Breast epithelium (tissue), 4 donors: ENCODE data around the gene RASA4B. TPM values are rescaled to one million over a fixed set of nuclear protein-coding genes. Genes with fewer than 3 reads are reported as not detected.

Source experiments
- DNase-seq, 2 donors: peaks; one replicate each; pipeline ENCODE4 v3.0.0-alpha.2; 2019; ENCODE audit warnings: low spot score in 2 of 2
- H3K27ac ChIP-seq, 2 donors: fragments of 200-600 bp; sonication (generic) in 1 of 2; one replicate each; pipeline ENCODE4 v1.5.1; 2016 to 2019; ENCODE audit warnings: mild to moderate bottlenecking in 1 of 2
- H3K27me3 ChIP-seq, 2 donors: fragments of 200-600 bp; sonication (generic) in 1 of 2; one replicate each; pipeline versions ENCODE4 v1.5.1 to v1.6.0; 2017 to 2019; ENCODE audit warnings: control low read depth in 1 of 2, mild to moderate bottlenecking in 1 of 2
- H3K36me3 ChIP-seq: fragments of 200-600 bp; one replicate; pipeline ENCODE4 v1.5.1; 2019
- H3K4me1 ChIP-seq, 2 donors: fragments of 200-600 bp; sonication (generic); one replicate each; pipeline ENCODE4 v1.5.1; 2016 to 2019; ENCODE audit warnings: control low read depth in 1 of 2
- H3K4me3 ChIP-seq, 3 donors: fragments of 200-600 bp; sonication (generic); 1 replicate in 2 of 3; 2 replicates in 1 of 3; pipeline ENCODE4 v1.5.1; 2016 to 2019; ENCODE audit warnings: mild to moderate bottlenecking in 3 of 3, moderate library complexity in 2 of 3
- H3K9me3 ChIP-seq, 2 donors: fragments of 200-600 bp; sonication (generic) in 1 of 2; one replicate each; pipeline ENCODE4 v1.5.1; 2016 to 2019; ENCODE audit warnings: control low read depth in 1 of 2
- POLR2A ChIP-seq: fragments of 450-650 bp; IDR thresholded peaks from one replicate; pipeline ENCODE4 v1.6.1; 2016; ENCODE audit warnings: antibody characterized with exemption, mild to moderate bottlenecking, moderate library complexity
- POLR2AphosphoS5 ChIP-seq, 3 donors: sonication (generic); formaldehyde crosslinking; IDR thresholded peaks; one replicate each; pipeline ENCODE4 v1.6.1; 2017; ENCODE audit warnings: antibody characterized with exemption in 3 of 3
- intact Hi-C: fragments of 100-400 bp; cut with DNase I; formaldehyde crosslinking; loops from one replicate; pipeline ENCODE4 v1.15.1; 2023; ENCODE audit warnings: low total_unique reads
- total RNA-seq, 3 donors: library from RNA; depleted of rRNA; stranded (reverse); fragments of >200 nt; gene quantifications; one replicate each; pipeline ENCODE4 v1.1.0, GENCODE V29; 2016
- TF ChIP-seq, protein P1 (sequence below), 3 donors: fragments of 450-650 bp; IDR thresholded peaks; one replicate each; pipeline ENCODE4 v1.5.1; 2016 to 2017; ENCODE audit warnings: antibody characterized with exemption in 3 of 3, mild to moderate bottlenecking in 3 of 3, moderate library complexity in 3 of 3

The RASA4B gene
- total RNA-seq, 3 donors from 2014 or later, result 3.7 to 11.1 (median 7.2) TPM

DNA sequence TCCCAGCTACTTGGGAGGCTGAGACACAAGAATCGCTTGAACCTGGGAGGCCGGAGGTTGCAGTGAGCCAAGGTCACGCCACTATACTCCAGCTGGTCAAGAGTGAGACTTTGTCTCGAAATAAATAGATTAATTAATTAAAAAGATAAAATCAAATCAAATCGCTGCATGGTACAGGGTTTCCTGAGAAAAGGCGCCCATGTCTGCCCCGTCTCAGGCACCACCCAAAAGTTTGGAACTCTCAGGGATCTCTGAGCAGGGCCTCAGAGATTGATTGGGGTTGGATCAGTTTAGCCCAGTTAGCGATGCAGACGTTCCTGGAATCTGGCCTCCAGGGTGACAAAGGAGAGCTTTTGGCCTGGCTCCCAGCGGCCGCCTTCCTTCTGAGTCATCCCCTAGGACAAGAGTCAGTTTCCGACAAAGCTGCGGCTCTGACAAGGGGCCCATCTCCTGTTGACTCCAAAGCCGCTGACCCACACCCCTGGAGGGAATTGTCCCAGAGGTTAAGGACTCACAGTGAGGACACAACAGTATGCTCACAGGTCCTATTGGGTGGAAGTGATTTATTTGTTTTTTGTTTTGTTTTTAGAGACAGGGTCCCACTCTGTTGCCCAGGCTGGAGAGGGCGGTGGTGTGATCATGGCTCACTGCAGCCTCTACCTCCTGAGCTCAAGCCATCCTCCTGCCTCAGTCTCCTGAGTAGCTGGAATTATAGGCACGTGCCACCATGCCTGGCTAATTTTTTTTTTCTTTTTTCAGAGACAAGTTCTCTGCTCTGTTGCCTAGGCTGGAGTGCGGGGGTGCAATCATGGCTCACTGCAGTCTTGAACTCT, 77.4 kb downstream of the RASA4B start:
- TF ChIP-seq POLR2A, result no peak
- H3K9me3 ChIP-seq, result no peaks in the 10 kb centered on the region
- intact Hi-C loops, result no loop called here
- DNase-seq, result peak; percentile 72 to 85
- H3K36me3 ChIP-seq, result no peaks in the 10 kb centered on the region
- H3K4me1 ChIP-seq, result peaks cover 0 to 3% of the 10 kb centered on the region in 2 donors
- H3K4me3 ChIP-seq, result no peak overlapping the region
- peak overlapping the region; percentile 45 to 72 for H3K27ac ChIP-seq
- H3K27me3 ChIP-seq, result no peaks in the 10 kb centered on the region

DNA sequence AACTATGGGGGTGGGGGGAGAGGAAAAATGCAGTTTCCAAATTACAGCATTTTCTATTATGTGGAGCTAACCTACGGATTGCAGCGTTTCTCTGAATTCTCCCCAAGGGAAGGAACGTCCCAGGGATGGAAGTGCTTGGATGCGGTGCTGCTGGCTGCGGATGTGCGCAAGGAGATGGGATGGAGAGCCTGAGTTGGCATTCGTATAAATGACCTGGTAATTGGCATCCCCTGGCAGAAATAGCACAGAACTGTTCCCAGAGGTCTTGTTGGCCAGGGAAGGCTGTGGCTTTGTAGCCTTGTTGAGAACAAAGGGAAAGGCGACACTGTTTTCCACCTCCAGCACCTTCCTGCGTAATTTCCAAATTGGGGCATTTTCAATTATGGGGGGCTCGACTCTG, 81.5 kb downstream of the RASA4B start:
- Histone ChIP-seq H3K9me3 (no peaks in the 10 kb centered on the region), H3K27me3 (no peaks in the 10 kb centered on the region), H3K4me3 (no peak overlapping the region), H3K36me3 (no peaks in the 10 kb centered on the region), H3K27ac (no peak overlapping the region), H3K4me1 (peaks cover 0 to 3% of the 10 kb centered on the region in 2 donors)
- no peak for DNase-seq
- TF ChIP-seq POLR2AphosphoS5 (IDR thresholded peaks at IDR 0.05) (no peak), POLR2A (no peak)
- intact Hi-C loops, result no loop called here

DNA sequence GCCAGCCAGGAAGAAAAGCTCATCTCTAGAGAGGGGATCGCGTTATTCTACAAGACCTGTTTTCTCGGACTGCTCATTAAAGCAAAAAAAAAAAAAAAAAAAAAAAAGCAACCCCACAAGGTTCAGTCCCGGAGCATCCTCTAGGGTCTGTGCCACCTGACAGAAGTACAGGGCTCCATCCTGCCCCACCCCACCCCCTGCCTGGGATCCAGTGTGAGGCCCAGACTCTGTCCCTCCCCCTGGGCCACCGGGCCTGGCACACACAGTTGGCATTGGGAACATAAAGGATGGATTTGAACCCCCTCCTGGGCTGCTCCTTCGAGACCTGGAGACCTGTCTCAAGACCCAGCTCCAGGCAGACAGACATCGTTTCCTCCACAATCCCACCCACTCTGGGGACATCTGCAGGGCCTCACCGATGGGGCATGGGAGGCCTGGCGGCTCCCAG, 83.5 kb downstream of the RASA4B start:
- no peak for DNase-seq

DNA sequence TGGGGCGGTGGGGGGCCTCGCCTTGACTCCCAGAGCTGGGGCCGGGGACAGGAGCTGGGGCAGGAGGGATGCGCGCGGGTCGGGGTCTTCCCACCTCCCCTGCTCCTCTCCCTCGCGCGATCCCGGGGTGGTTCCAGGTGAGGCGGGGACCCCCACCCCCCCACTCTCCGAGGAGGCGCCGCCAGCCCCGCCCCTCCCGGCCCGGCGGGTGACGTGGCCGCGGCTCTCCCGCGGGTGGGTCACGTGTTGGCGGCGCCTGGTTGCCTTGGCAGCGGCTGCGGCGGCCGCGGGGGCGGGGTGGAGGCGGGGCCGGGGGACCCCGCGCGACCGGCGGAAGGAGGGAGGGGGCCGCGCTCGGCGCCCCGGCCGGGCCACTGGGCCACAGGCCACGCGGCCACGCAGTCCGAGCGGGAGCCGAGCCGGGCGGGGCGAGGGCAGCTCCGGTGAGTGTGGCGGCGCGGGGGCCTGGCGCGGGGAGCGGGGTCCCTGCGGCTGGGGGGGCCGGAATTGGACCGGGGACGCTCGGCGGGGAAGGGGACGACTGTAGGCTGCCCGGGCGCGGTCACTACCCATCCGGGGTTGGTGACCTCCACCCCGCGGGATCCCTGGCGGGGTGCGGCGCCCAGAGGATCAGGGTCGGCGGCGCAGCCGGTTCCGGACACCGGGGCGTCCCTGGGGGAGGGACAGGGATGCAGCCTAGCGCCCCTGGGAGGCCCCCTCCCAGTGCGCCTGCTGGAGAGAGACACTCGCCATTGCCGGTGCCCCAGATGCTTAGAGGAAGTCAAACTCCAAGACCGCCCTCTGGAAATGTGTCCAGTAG, 84.1 kb downstream of the RASA4B start, which contains the start of gene ORAI2:
Gene ORAI2 (plus strand): TSS at position 357 of the 820 bp plus-strand sequence. CDS start 5,382 bp downstream, outside the sequence.
- no peaks in the 10 kb centered on the region for H3K27me3 ChIP-seq
- no peaks in the 10 kb centered on the region for H3K36me3 ChIP-seq
- peak within 1 kb of the TSS; percentile 84 to 86 for H3K27ac ChIP-seq
- no peaks in the 10 kb centered on the region for H3K4me1 ChIP-seq
- no peaks in the 10 kb centered on the region for H3K9me3 ChIP-seq
- peak; percentile 58 to 65 for DNase-seq
- TF ChIP-seq POLR2AphosphoS5 (IDR thresholded peaks at IDR 0.05) (no peak), POLR2A (no peak)
- TF ChIP-seq, protein P1, sequence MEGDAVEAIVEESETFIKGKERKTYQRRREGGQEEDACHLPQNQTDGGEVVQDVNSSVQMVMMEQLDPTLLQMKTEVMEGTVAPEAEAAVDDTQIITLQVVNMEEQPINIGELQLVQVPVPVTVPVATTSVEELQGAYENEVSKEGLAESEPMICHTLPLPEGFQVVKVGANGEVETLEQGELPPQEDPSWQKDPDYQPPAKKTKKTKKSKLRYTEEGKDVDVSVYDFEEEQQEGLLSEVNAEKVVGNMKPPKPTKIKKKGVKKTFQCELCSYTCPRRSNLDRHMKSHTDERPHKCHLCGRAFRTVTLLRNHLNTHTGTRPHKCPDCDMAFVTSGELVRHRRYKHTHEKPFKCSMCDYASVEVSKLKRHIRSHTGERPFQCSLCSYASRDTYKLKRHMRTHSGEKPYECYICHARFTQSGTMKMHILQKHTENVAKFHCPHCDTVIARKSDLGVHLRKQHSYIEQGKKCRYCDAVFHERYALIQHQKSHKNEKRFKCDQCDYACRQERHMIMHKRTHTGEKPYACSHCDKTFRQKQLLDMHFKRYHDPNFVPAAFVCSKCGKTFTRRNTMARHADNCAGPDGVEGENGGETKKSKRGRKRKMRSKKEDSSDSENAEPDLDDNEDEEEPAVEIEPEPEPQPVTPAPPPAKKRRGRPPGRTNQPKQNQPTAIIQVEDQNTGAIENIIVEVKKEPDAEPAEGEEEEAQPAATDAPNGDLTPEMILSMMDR (IDR thresholded peaks at IDR 0.05), result no peak
- peak within 1 kb of the TSS; percentile 83 to 98 (median 86) for H3K4me3 ChIP-seq
- intact Hi-C loops, result no loop called here

More for the DNA sequence above, 83.5 kb downstream of the RASA4B start:
- Histone ChIP-seq H3K9me3 (no peaks in the 10 kb centered on the region), H3K36me3 (no peaks in the 10 kb centered on the region), H3K4me3 (peak overlapping the region; percentile 83 to 98 (median 86)), H3K27me3 (no peaks in the 10 kb centered on the region), H3K4me1 (no peaks in the 10 kb centered on the region), H3K27ac (peak overlapping the region; percentile 2 to 84)
- no peak for TF ChIP-seq POLR2A
- TF ChIP-seq, protein P1 (IDR thresholded peaks at IDR 0.05), result no peak
- no peak for TF ChIP-seq POLR2AphosphoS5 (IDR thresholded peaks at IDR 0.05)
- intact Hi-C loops, result no loop called here

Other genes with a start within 250 kb of the RASA4B start
- gene SH2B2, start 230.9 kb downstream of the RASA4B start, total RNA-seq, result 1 to 10 TPM; 1.6 to 6.6 (median 4.0) TPM
- gene SPDYE6, start 161.3 kb downstream of the RASA4B start, total RNA-seq, result under 1 TPM in 1 of 3 donors, not detected in 2; 0.33 TPM
- 10 to 100 TPM; 17.3 to 30.5 (median 29.7) TPM for gene PRKRIP1, start 121.4 kb downstream of the RASA4B start, total RNA-seq
- gene ORAI2, start 84.2 kb downstream of the RASA4B start, total RNA-seq, result 10 to 100 TPM in 2 of 3 donors, 1 to 10 TPM in 1; 8.3 to 24.9 (median 18.1) TPM
- 10 to 100 TPM; 15.1 to 28.5 (median 17.8) TPM for gene ALKBH4, start 52.9 kb downstream of the RASA4B start, total RNA-seq
- gene LRWD1, start 52.8 kb downstream of the RASA4B start, total RNA-seq, result 10 to 100 TPM in 2 of 3 donors, 1 to 10 TPM in 1; 7.4 to 20.6 (median 11.6) TPM
- 10 to 100 TPM; 14.3 to 24.2 (median 22.3) TPM for gene POLR2J, start 38.9 kb downstream of the RASA4B start, total RNA-seq
- gene UPK3BL2, start 25.9 kb upstream of the RASA4B start, total RNA-seq, result 1 to 10 TPM in 2 of 3 donors, under 1 TPM in 1; 0.98 to 5.7 (median 5.1) TPM
- gene SPDYE2, start 33.4 kb upstream of the RASA4B start, total RNA-seq, result not detected
- 10 to 100 TPM; 13.5 to 16.5 (median 15.1) TPM for gene POLR2J3, start 54.8 kb upstream of the RASA4B start, total RNA-seq
- gene RASA4, start 99.0 kb upstream of the RASA4B start, total RNA-seq, result 10 to 100 TPM; 16.2 to 43.6 (median 17.0) TPM
- gene UPK3BL1, start 125.0 kb upstream of the RASA4B start, total RNA-seq, result 10 to 100 TPM; 11.8 to 31.3 (median 22.0) TPM
- not detected for gene SPDYE2B, start 132.5 kb upstream of the RASA4B start, total RNA-seq
- 1 to 10 TPM in 2 of 3 donors, under 1 TPM in 1; 0.88 to 2.7 (median 1.6) TPM for gene POLR2J2, start 153.9 kb upstream of the RASA4B start, total RNA-seq
- 10 to 100 TPM; 10.4 to 22.5 (median 20.3) TPM for gene FAM185A, start 231.2 kb upstream of the RASA4B start, total RNA-seq